ENCODE measurements around the gene GRAMD2B. TPM values are rescaled to one million over a fixed set of nuclear protein-coding genes. Genes with fewer than 3 reads are reported as not detected.

The GRAMD2B gene
- total RNA-seq, 3 donors from 2014 or later: 38.1 to 206 (median 103) TPM

GRCh38 chr5:126455728-126456127 is 32.5 kb downstream of the GRAMD2B start:
- Histone ChIP-seq H3K4me1 (peaks cover 0 to under 1% of the 10 kb centered on the region in 2 donors), H3K27me3 (no peaks in the 10 kb centered on the region), H3K27ac (peak overlapping the region in 1 of 2 donors; percentile 49), H3K4me3 (no peak overlapping the region), H3K9me3 (no peaks in the 10 kb centered on the region), H3K36me3 (no peaks in the 10 kb centered on the region)
- no peak for DNase-seq (ENCODE audit: low spot score in 2 of 2)
- intact Hi-C loops (cut with DNase I; ENCODE audit: low total_unique reads): no loop called here
- TF ChIP-seq CTCF (IDR thresholded peaks at IDR 0.05) (no peak), POLR2A (IDR thresholded peaks at IDR 0.05) (no peak), POLR2AphosphoS5 (IDR thresholded peaks at IDR 0.05) (no peak)

- H3K9me3 ChIP-seq: no peaks in the 10 kb centered on the region
- no peaks in the 10 kb centered on the region for H3K27me3 ChIP-seq
- no peaks in the 10 kb centered on the region for H3K36me3 ChIP-seq
- intact Hi-C loops (cut with DNase I; ENCODE audit: low total_unique reads): no loop called here
- DNase-seq (ENCODE audit: low spot score in 2 of 2): no peak
- TF ChIP-seq CTCF (IDR thresholded peaks at IDR 0.05): no peak
- peaks cover 0 to 4% of the 10 kb centered on the region in 2 donors for H3K4me1 ChIP-seq
- no peak overlapping the region for H3K4me3 ChIP-seq
- H3K27ac ChIP-seq: peak overlapping the region in 1 of 2 donors; percentile 49
These were observed 33.1 kb downstream of the GRAMD2B start for GRCh38 chr5:126456217-126456820.

GRCh38 chr5:126460459-126460858 is 37.2 kb downstream of the GRAMD2B start:
- Histone ChIP-seq H3K4me3 (no peak overlapping the region), H3K9me3 (no peaks in the 10 kb centered on the region), H3K27me3 (no peaks in the 10 kb centered on the region), H3K4me1 (peaks cover 0 to 20% of the 10 kb centered on the region in 2 donors), H3K36me3 (no peaks in the 10 kb centered on the region), H3K27ac (peak overlapping the region; percentile 87 to 89)
- intact Hi-C loops (cut with DNase I; ENCODE audit: low total_unique reads): no loop called here
- TF ChIP-seq CTCF (IDR thresholded peaks at IDR 0.05): no peak
- TF ChIP-seq POLR2A (IDR thresholded peaks at IDR 0.05): no peak
- TF ChIP-seq POLR2AphosphoS5 (IDR thresholded peaks at IDR 0.05): no peak
- no peak for DNase-seq (ENCODE audit: low spot score in 2 of 2)

- intact Hi-C loops (cut with DNase I; ENCODE audit: low total_unique reads): no loop called here
- peak overlapping the region; percentile 87 to 89 for H3K27ac ChIP-seq
These were observed 37.8 kb downstream of the GRAMD2B start for GRCh38 chr5:126460977-126461376.

More at GRCh38 chr5:126460977-126461376, 37.8 kb downstream of the GRAMD2B start:
- no peak overlapping the region for H3K4me3 ChIP-seq
- no peaks in the 10 kb centered on the region for H3K27me3 ChIP-seq
- H3K9me3 ChIP-seq: no peaks in the 10 kb centered on the region
- H3K4me1 ChIP-seq: peaks cover 0 to 23% of the 10 kb centered on the region in 2 donors
- H3K36me3 ChIP-seq: no peaks in the 10 kb centered on the region
- no peak for TF ChIP-seq CTCF (IDR thresholded peaks at IDR 0.05)
- TF ChIP-seq POLR2A (IDR thresholded peaks at IDR 0.05): no peak
- TF ChIP-seq POLR2AphosphoS5 (IDR thresholded peaks at IDR 0.05): no peak
- peak in 1 of 2 donors; percentile 70 for DNase-seq (ENCODE audit: low spot score in 2 of 2)

Data from breast epithelium (tissue), 4 donors.